ENCODE measurements around the gene ITIH2. TPM values are rescaled to one million over a fixed set of nuclear protein-coding genes. Genes with fewer than 3 reads are reported as not detected.
"Not testable (repeated sequence)": the region's sequence is repeated elsewhere in the genome, so short reads cannot be mapped to it uniquely, and the experiment has no call there.

Gene ITIH2
- total and polyA plus RNA-seq, 4 donors = 261 to 1,345 (median 532) TPM

GRCh38 chr10:7672341-7673134 is 30.6 kb upstream of the ITIH2 start:
- TF ChIP-seq SP1 (IDR thresholded peaks at IDR 0.05) (no peak), REST (IDR thresholded peaks at IDR 0.05) (no peak), JUND (IDR thresholded peaks at IDR 0.05) (no peak), FOXA1 (IDR thresholded peaks at IDR 0.05) (no peak), EGR1 (IDR thresholded peaks at IDR 0.05; ENCODE audit: low read depth in 2 of 2) (no peak), GABPA (IDR thresholded peaks at IDR 0.05 in 1 of 2, conservative IDR thresholded peaks at IDR 0.05 in 1 of 2) (no peak), HNF4A (conservative IDR thresholded peaks at IDR 0.05) (no peak), TAF1 (conservative IDR thresholded peaks at IDR 0.05) (no peak), ATF3 (IDR thresholded peaks at IDR 0.05) (no peak)
- DNase-seq (ENCODE audit: low spot score) = no peak
- peaks cover 0 to 3% (median under 1%) of the 10 kb centered on the region in 4 donors for H3K27me3 ChIP-seq (ENCODE audit: control insufficient read depth in 4 of 4, insufficient read depth in 4 of 4, low read length in 3 of 4)
- no peaks in the 10 kb centered on the region for H3K4me1 ChIP-seq (ENCODE audit: control insufficient read depth in 4 of 4, insufficient read depth in 4 of 4, low read length in 3 of 4)
- H3K9ac ChIP-seq (ENCODE audit: low read depth in 1 of 2, low read length in 2 of 2) = no peak overlapping the region
- H3K9me3 ChIP-seq (ENCODE audit: control insufficient read depth in 4 of 4, low read length in 3 of 4) = no peaks in the 10 kb centered on the region
- no peak overlapping the region for H3K4me3 ChIP-seq (ENCODE audit: low read depth in 1 of 3, low read length in 3 of 3)
- 78% methylated on average over 23 of the region's 23 CpGs for WGBS
- no peak overlapping the region for H3K27ac ChIP-seq (ENCODE audit: low read depth in 1 of 2, low read length in 2 of 2)
- H3K36me3 ChIP-seq (ENCODE audit: control insufficient read depth in 4 of 4, insufficient read depth in 3 of 4, low read depth in 1 of 4, low read length in 3 of 4) = no peaks in the 10 kb centered on the region

GRCh38 chr10:7679256-7679655 is 23.9 kb upstream of the ITIH2 start:
- Histone ChIP-seq H3K27ac (ENCODE audit: low read depth in 1 of 2, low read length in 2 of 2) (no peak overlapping the region), H3K27me3 (ENCODE audit: control insufficient read depth in 4 of 4, insufficient read depth in 4 of 4, low read length in 3 of 4) (peaks cover 0 to 3% (median 0%) of the 10 kb centered on the region in 4 donors), H3K36me3 (ENCODE audit: control insufficient read depth in 4 of 4, insufficient read depth in 3 of 4, low read depth in 1 of 4, low read length in 3 of 4) (no peaks in the 10 kb centered on the region), H3K4me1 (ENCODE audit: control insufficient read depth in 4 of 4, insufficient read depth in 4 of 4, low read length in 3 of 4) (no peaks in the 10 kb centered on the region), H3K9ac (ENCODE audit: low read depth in 1 of 2, low read length in 2 of 2) (no peak overlapping the region), H3K4me3 (ENCODE audit: low read depth in 1 of 3, low read length in 3 of 3) (no peak overlapping the region), H3K9me3 (ENCODE audit: control insufficient read depth in 4 of 4, low read length in 3 of 4) (no peaks in the 10 kb centered on the region)
- WGBS = 43% methylated on average over 1 of the region's 1 CpG
- no peak for DNase-seq (ENCODE audit: low spot score)
- no peak for TF ChIP-seq CTCF (IDR thresholded peaks at IDR 0.05; ENCODE audit: low read depth, low read length, missing input control)
- no peak for TF ChIP-seq GABPA (IDR thresholded peaks at IDR 0.05 in 1 of 2, conservative IDR thresholded peaks at IDR 0.05 in 1 of 2)
- TF ChIP-seq HNF4A (conservative IDR thresholded peaks at IDR 0.05) = no peak
- no peak for TF ChIP-seq TAF1 (conservative IDR thresholded peaks at IDR 0.05)
- TF ChIP-seq RXRA (IDR thresholded peaks at IDR 0.05) = no peak
- TF ChIP-seq REST (IDR thresholded peaks at IDR 0.05) = no peak
- TF ChIP-seq EGR1 (IDR thresholded peaks at IDR 0.05; ENCODE audit: low read depth in 2 of 2) = no peak
- no peak for TF ChIP-seq SP1 (IDR thresholded peaks at IDR 0.05)
- no peak for TF ChIP-seq ZBTB33 (IDR thresholded peaks at IDR 0.05)
- no peak for TF ChIP-seq RAD21 (IDR thresholded peaks at IDR 0.05)
- no peak for TF ChIP-seq FOXA1 (IDR thresholded peaks at IDR 0.05)

- not testable (repeated sequence) for H3K27ac ChIP-seq (ENCODE audit: low read depth in 1 of 2, low read length in 2 of 2); H3K4me3 ChIP-seq (ENCODE audit: low read depth in 1 of 3, low read length in 3 of 3); DNase-seq (ENCODE audit: low spot score); H3K9ac ChIP-seq (ENCODE audit: low read depth in 1 of 2, low read length in 2 of 2); H3K27me3 ChIP-seq (ENCODE audit: control insufficient read depth in 4 of 4, insufficient read depth in 4 of 4, low read length in 3 of 4); H3K4me1 ChIP-seq (ENCODE audit: control insufficient read depth in 4 of 4, insufficient read depth in 4 of 4, low read length in 3 of 4); H3K36me3 ChIP-seq (ENCODE audit: control insufficient read depth in 4 of 4, insufficient read depth in 3 of 4, low read depth in 1 of 4, low read length in 3 of 4); H3K9me3 ChIP-seq (ENCODE audit: control insufficient read depth in 4 of 4, low read length in 3 of 4)
- 79% methylated on average over 5 of the region's 5 CpGs for WGBS
These were observed 23.0 kb upstream of the ITIH2 start for GRCh38 chr10:7680078-7680477.

Data from liver (tissue), 9 donors.